ENCODE results near the gene CACNA1I.

CACNA1I gene

DNA sequence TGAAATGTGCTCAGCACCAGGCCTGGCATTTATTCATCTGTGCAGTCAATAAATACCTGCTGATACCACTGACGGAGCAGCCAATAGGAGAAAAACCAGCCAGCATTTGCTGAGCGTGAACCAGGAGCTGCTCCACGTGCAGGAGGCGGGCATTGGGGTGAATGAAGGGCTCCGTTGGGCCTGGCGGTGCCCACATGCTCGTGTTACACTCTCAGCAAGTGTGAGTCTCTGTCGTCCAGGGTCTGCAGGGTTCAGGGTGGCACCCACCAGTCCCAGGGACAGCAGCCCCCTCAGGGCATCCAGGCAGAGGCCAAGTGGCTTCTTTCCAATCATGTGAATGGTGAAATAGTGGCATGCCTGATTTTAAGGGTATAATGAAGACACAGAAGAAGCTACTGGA lies 33.8 kb upstream of the CACNA1I start:
- no peak overlapping the region for H3K4me3 ChIP-seq (ENCODE audit: low read length)
- no peak for DNase-seq (ENCODE audit: low read depth)
- TF ChIP-seq, protein P1, sequence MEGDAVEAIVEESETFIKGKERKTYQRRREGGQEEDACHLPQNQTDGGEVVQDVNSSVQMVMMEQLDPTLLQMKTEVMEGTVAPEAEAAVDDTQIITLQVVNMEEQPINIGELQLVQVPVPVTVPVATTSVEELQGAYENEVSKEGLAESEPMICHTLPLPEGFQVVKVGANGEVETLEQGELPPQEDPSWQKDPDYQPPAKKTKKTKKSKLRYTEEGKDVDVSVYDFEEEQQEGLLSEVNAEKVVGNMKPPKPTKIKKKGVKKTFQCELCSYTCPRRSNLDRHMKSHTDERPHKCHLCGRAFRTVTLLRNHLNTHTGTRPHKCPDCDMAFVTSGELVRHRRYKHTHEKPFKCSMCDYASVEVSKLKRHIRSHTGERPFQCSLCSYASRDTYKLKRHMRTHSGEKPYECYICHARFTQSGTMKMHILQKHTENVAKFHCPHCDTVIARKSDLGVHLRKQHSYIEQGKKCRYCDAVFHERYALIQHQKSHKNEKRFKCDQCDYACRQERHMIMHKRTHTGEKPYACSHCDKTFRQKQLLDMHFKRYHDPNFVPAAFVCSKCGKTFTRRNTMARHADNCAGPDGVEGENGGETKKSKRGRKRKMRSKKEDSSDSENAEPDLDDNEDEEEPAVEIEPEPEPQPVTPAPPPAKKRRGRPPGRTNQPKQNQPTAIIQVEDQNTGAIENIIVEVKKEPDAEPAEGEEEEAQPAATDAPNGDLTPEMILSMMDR (IDR thresholded peaks at IDR 0.05; ENCODE audit: insufficient read depth, low read depth, low read length, missing control alignments), result no peak

GRCh38 chr22:39537975-39538374 lies 32.6 kb upstream of the CACNA1I start:
- no peak for DNase-seq (ENCODE audit: low read depth)
- TF ChIP-seq, protein P1 (IDR thresholded peaks at IDR 0.05; ENCODE audit: insufficient read depth, low read depth, low read length, missing control alignments), result no peak
- H3K4me3 ChIP-seq (ENCODE audit: low read length), result no peak overlapping the region

DNA sequence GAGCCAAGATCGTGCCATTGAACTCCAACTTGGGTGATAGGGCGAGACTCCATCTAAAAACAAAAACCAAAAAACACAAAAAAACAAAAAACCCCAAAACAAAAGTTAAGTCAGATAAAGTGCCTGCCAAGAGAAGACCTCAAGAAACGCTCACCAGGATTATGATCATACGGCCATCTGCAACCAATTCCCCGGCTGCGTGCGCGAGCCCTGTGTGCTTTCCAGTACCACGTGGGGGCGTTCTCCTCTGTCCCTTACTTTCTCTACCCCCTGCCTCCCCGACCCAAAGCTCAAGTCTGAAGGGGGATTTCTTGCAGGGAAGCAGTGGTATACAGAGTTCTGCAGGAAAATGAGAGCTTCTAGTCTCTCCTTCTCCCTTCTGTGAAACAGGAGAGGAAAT lies 27.5 kb upstream of the CACNA1I start:
- H3K4me3 ChIP-seq (ENCODE audit: low read length), result no peak overlapping the region
- peak; percentile 44 for DNase-seq (ENCODE audit: low read depth)
- TF ChIP-seq, protein P1 (IDR thresholded peaks at IDR 0.05; ENCODE audit: insufficient read depth, low read depth, low read length, missing control alignments), result peak; percentile 53

DNA sequence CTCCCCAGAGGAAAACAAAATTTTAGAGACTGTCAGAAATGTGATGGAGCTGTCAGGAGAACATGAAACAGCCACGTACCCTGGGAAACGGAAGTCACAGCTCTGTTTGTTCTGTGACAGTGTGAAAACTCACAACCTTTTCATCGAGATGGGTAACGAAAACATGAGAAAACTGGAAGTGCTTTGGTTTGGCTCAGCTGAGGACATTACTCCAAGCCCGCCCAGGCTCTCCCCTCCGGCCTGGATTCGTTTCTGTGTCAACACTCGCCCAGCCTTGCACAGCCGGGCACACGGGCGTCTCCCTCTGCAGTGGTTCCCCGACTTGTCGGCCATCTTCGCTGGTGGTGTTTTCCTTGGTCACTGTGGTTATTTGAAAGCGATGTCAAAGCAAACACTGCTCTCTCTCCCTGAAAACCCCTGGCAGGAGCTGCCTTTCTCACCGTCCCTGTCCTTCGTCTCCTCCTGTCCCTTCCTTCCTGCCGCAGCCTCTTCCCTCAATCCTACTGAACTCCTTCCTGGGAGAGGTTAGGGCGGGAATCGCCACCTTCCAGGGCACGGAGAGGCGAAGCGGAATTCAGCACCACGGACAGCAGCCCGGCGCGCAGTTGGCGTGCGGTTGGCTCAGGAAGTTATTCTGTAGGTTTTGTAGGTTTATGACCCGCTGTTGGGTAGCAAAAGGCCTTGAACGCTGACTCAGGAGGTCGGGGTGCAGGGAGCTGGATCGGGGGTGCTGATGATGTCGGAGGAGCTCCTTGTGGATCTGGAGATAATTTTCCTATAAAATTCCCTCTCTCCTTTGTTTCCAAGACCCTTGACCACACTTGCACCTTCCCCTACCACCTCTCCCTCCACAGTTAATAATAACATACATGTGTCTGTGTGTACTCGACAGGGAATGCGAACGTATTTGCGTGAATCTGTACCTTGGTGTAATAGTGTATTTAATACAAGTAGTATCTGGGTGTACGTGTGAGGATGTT lies 24.9 kb upstream of the CACNA1I start:
- TF ChIP-seq, protein P1 (IDR thresholded peaks at IDR 0.05; ENCODE audit: insufficient read depth, low read depth, low read length, missing control alignments), result no peak
- no peak overlapping the region for H3K4me3 ChIP-seq (ENCODE audit: low read length)
- peak; percentile 60 for DNase-seq (ENCODE audit: low read depth)

DNA sequence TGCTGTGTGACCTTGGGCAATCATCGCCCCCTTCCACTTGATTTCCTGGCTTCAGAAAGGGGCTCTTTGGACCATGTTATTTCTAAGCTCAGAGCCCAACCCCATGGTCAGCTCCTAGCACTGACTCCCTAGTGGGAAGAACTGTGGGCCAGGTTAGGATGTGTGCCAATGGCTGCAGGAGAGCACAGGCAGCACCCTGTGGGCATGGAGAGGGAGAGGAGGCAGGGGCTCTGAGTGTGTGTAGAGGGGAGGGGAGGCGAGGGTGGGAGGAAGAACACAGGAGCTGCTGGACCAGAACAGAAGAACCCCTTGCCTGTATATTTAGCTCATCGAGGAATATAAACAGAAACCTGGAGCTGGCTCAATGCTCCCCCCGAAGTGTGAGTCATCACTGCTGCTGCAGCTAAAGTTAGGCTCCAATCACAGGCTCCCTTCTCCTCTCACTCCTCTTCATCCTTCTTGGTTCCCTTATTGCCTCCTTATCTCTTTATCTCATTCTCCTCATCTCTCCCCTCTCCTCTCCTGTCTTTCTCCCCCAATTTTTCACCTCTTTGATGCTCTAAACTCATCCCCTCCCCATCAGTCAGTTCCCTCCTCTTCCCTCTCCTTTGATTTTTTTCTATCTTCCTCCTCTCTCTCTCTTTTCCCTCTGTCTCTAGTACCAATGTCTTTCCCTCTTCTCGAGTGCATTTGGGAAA lies 23.5 kb upstream of the CACNA1I start:
- TF ChIP-seq, protein P1 (IDR thresholded peaks at IDR 0.05; ENCODE audit: insufficient read depth, low read depth, low read length, missing control alignments), result no peak
- H3K4me3 ChIP-seq (ENCODE audit: low read length), result no peak overlapping the region
- DNase-seq (ENCODE audit: low read depth), result peak; percentile 39

DNA sequence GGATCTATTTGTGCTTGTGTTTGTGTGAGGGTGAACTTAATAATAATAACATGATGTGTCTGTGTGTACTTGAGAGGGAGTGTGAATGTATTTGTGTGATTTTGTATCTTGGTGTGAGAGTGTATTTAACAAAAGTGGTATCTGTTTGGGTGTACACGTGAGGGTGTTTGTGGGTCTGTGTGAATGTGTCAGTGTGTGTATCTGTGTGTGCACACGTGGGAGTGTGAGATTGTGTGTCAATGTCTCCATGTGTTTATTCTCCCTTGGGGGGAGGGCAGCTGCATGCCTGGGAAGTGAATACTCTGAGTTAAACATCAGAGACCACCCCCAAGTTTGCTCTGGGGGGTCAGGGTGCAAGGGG lies 23.0 kb upstream of the CACNA1I start:
- no peak for DNase-seq (ENCODE audit: low read depth)
- no peak overlapping the region for H3K4me3 ChIP-seq (ENCODE audit: low read length)
- TF ChIP-seq, protein P1 (IDR thresholded peaks at IDR 0.05; ENCODE audit: insufficient read depth, low read depth, low read length, missing control alignments), result no peak

All from epithelial cell of esophagus (primary cell).